ENCODE results near the gene SEPTIN8. TPM values are rescaled to one million over a fixed set of nuclear protein-coding genes. Genes with fewer than 3 reads are reported as not detected.
A peak's percentile ranks its signal among the peaks of the same experiment; 100 is the strongest.

SEPTIN8 gene
- total RNA-seq, 2 donors from 2014 or later = 57.6 to 84.2 TPM

GRCh38 chr5:132761321-132762240, 15.5 kb downstream of the SEPTIN8 start:
- H3K9me3 ChIP-seq = no peaks in the 10 kb centered on the region
- no peak overlapping the region for H3K4me3 ChIP-seq
- no peaks in the 10 kb centered on the region for H3K4me1 ChIP-seq
- no peak overlapping the region for H3K27ac ChIP-seq
- TF ChIP-seq CTCF (IDR thresholded peaks at IDR 0.05) = no peak
- no peaks in the 10 kb centered on the region for H3K27me3 ChIP-seq
- no peaks in the 10 kb centered on the region for H3K36me3 ChIP-seq
- no peak overlapping the region for H3K9ac ChIP-seq (ENCODE audit: low read depth in 2 of 2, low read length in 2 of 2)
- DNase-seq = peak; percentile 15
- intact Hi-C loops (cut with DNase I) = no loop called here

GRCh38 chr5:132760601-132761317, 16.3 kb downstream of the SEPTIN8 start:
- Histone ChIP-seq H3K4me3 (no peak overlapping the region), H3K9me3 (no peaks in the 10 kb centered on the region), H3K4me1 (no peaks in the 10 kb centered on the region), H3K36me3 (no peaks in the 10 kb centered on the region), H3K27ac (no peak overlapping the region), H3K27me3 (no peaks in the 10 kb centered on the region), H3K9ac (ENCODE audit: low read depth in 2 of 2, low read length in 2 of 2) (no peak overlapping the region)
- TF ChIP-seq CTCF (IDR thresholded peaks at IDR 0.05) = no peak
- intact Hi-C loops (cut with DNase I) = no loop called here
- no peak for DNase-seq

- no peak for TF ChIP-seq CTCF (IDR thresholded peaks at IDR 0.05)
- no peak overlapping the region for H3K9ac ChIP-seq (ENCODE audit: low read depth in 2 of 2, low read length in 2 of 2)
- no peaks in the 10 kb centered on the region for H3K9me3 ChIP-seq
- intact Hi-C loops (cut with DNase I) = no loop called here
- no peak for DNase-seq
- no peaks in the 10 kb centered on the region for H3K4me1 ChIP-seq
- no peaks in the 10 kb centered on the region for H3K27me3 ChIP-seq
- no peak overlapping the region for H3K27ac ChIP-seq
- no peaks in the 10 kb centered on the region for H3K36me3 ChIP-seq
- H3K4me3 ChIP-seq = no peak overlapping the region
These were observed 17.0 kb downstream of the SEPTIN8 start for GRCh38 chr5:132760049-132760420.

- Histone ChIP-seq H3K4me1 (no peaks in the 10 kb centered on the region), H3K9ac (ENCODE audit: low read depth in 2 of 2, low read length in 2 of 2) (no peak overlapping the region), H3K4me3 (no peak overlapping the region), H3K27me3 (no peaks in the 10 kb centered on the region), H3K9me3 (no peaks in the 10 kb centered on the region), H3K27ac (no peak overlapping the region), H3K36me3 (no peaks in the 10 kb centered on the region)
- intact Hi-C loops (cut with DNase I) = no loop called here
- TF ChIP-seq CTCF (IDR thresholded peaks at IDR 0.05) = no peak
- DNase-seq = no peak
These were observed 17.7 kb downstream of the SEPTIN8 start for GRCh38 chr5:132759114-132760048.

- H3K9ac ChIP-seq (ENCODE audit: low read depth in 2 of 2, low read length in 2 of 2) = no peak overlapping the region
- TF ChIP-seq CTCF (IDR thresholded peaks at IDR 0.05) = no peak
- H3K36me3 ChIP-seq = no peaks in the 10 kb centered on the region
- no peak for DNase-seq
- H3K27ac ChIP-seq = no peak overlapping the region
- H3K4me3 ChIP-seq = no peak overlapping the region
- no peaks in the 10 kb centered on the region for H3K9me3 ChIP-seq
- intact Hi-C loops (cut with DNase I) = no loop called here
- H3K27me3 ChIP-seq = no peaks in the 10 kb centered on the region
- H3K4me1 ChIP-seq = no peaks in the 10 kb centered on the region
These were observed 18.6 kb downstream of the SEPTIN8 start for GRCh38 chr5:132758451-132758850.
